Ishikawa (cell line): Measurements from ENCODE around the gene PARD3B.

Experiments used
- CEBPB ChIP-seq: IDR thresholded peaks from 2 replicates; pipeline ENCODE4 v1.6.1; 2012
- CREB1 ChIP-seq: IDR thresholded peaks from 2 replicates; pipeline ENCODE4 v1.6.1; 2012; ENCODE audit warnings: low read depth
- EGR1 ChIP-seq: IDR thresholded peaks from 2 replicates; pipeline ENCODE4 v1.6.1; 2012
- EP300 ChIP-seq: IDR thresholded peaks from 2 replicates; pipeline ENCODE4 v1.6.1; 2012; ENCODE audit warnings: borderline replicate concordance
- FOXM1 ChIP-seq: IDR thresholded peaks from 2 replicates; pipeline ENCODE4 v1.6.1; 2012; ENCODE audit warnings: low read depth, borderline replicate concordance
- NFIC ChIP-seq: IDR thresholded peaks from 2 replicates; pipeline ENCODE4 v1.6.1; 2012
- RAD21 ChIP-seq: IDR thresholded peaks from 2 replicates; pipeline ENCODE4 v1.6.1; 2012; ENCODE audit warnings: low read depth
- YY1 ChIP-seq: IDR thresholded peaks from 2 replicates; pipeline ENCODE4 v1.6.1; 2012; ENCODE audit warnings: low read depth
- ZBTB7A ChIP-seq: IDR thresholded peaks from 2 replicates; pipeline ENCODE4 v1.6.1; 2012; ENCODE audit warnings: low read depth
- TF ChIP-seq, protein P1 (sequence below): IDR thresholded peaks from 2 replicates; pipeline ENCODE4 v1.6.1; 2012
- TF ChIP-seq, protein P2 (sequence below): IDR thresholded peaks from 2 replicates; pipeline ENCODE4 v1.6.1; 2012
- TF ChIP-seq, protein P3 (sequence below): IDR thresholded peaks from 2 replicates; pipeline ENCODE4 v1.6.1; 2012; ENCODE audit warnings: low read depth, mild to moderate bottlenecking

- no peak for TF ChIP-seq EGR1
- no peak for TF ChIP-seq EP300
- TF ChIP-seq, protein P1, sequence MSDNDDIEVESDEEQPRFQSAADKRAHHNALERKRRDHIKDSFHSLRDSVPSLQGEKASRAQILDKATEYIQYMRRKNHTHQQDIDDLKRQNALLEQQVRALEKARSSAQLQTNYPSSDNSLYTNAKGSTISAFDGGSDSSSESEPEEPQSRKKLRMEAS: no peak
- no peak for TF ChIP-seq RAD21
- TF ChIP-seq, protein P2, sequence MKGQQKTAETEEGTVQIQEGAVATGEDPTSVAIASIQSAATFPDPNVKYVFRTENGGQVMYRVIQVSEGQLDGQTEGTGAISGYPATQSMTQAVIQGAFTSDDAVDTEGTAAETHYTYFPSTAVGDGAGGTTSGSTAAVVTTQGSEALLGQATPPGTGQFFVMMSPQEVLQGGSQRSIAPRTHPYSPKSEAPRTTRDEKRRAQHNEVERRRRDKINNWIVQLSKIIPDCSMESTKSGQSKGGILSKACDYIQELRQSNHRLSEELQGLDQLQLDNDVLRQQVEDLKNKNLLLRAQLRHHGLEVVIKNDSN: no peak
- TF ChIP-seq, protein P3, sequence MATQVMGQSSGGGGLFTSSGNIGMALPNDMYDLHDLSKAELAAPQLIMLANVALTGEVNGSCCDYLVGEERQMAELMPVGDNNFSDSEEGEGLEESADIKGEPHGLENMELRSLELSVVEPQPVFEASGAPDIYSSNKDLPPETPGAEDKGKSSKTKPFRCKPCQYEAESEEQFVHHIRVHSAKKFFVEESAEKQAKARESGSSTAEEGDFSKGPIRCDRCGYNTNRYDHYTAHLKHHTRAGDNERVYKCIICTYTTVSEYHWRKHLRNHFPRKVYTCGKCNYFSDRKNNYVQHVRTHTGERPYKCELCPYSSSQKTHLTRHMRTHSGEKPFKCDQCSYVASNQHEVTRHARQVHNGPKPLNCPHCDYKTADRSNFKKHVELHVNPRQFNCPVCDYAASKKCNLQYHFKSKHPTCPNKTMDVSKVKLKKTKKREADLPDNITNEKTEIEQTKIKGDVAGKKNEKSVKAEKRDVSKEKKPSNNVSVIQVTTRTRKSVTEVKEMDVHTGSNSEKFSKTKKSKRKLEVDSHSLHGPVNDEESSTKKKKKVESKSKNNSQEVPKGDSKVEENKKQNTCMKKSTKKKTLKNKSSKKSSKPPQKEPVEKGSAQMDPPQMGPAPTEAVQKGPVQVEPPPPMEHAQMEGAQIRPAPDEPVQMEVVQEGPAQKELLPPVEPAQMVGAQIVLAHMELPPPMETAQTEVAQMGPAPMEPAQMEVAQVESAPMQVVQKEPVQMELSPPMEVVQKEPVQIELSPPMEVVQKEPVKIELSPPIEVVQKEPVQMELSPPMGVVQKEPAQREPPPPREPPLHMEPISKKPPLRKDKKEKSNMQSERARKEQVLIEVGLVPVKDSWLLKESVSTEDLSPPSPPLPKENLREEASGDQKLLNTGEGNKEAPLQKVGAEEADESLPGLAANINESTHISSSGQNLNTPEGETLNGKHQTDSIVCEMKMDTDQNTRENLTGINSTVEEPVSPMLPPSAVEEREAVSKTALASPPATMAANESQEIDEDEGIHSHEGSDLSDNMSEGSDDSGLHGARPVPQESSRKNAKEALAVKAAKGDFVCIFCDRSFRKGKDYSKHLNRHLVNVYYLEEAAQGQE: no peak
- no peak for TF ChIP-seq CEBPB
- TF ChIP-seq CREB1: no peak
- no peak for TF ChIP-seq NFIC
- no peak for TF ChIP-seq FOXM1
- TF ChIP-seq YY1: no peak
- no peak for TF ChIP-seq ZBTB7A
Observed at GRCh38 chr2:205274801-205275200, 729.5 kb downstream of the PARD3B start.
